K562 (cell line): ENCODE results near the gene MMS19. TPM values are rescaled to one million over a fixed set of nuclear protein-coding genes. Genes with fewer than 3 reads are reported as not detected.

Experiments
- ATF1 ChIP-seq, 2 experiments: fragments of 450-650 bp in 1 of 2; IDR thresholded peaks; 2 replicates each; pipeline ENCODE4 v1.6.1; 2016; ENCODE audit warnings: missing compliant biosample characterization in 1 of 2, missing genetic modification characterization in 1 of 2
- BHLHE40 ChIP-seq: IDR thresholded peaks from 2 replicates; pipeline ENCODE4 v1.6.1; 2011; ENCODE audit warnings: low read length, improper control_type of control experiment
- CGGBP1 ChIP-seq: fragments of 250-450 bp; sonication (Bioruptor Pico); IDR thresholded peaks from 2 replicates; pipeline ENCODE4 v1.9.0; 2021; ENCODE audit warnings: mild to moderate bottlenecking
- KLF16 ChIP-seq: IDR thresholded peaks from 2 replicates; pipeline ENCODE4 v1.6.1; 2016; ENCODE audit warnings: antibody characterized with exemption
- MAFK ChIP-seq: IDR thresholded peaks from 2 replicates; pipeline ENCODE4 v1.6.1; 2011; ENCODE audit warnings: low read length, improper control_type of control experiment
- MGA ChIP-seq: fragments of 450-650 bp; IDR thresholded peaks from 2 replicates; pipeline ENCODE4 v1.6.1; 2016; ENCODE audit warnings: mild to moderate bottlenecking, moderate library complexity
- NR2C1 ChIP-seq, 2 experiments: fragments of 450-650 bp; IDR thresholded peaks; 2 replicates each; pipeline ENCODE4 v1.6.1; 2017; ENCODE audit warnings: mild to moderate bottlenecking in 2 of 2, antibody characterized with exemption in 1 of 2, inconsistent platforms in 1 of 2, missing compliant biosample characterization in 1 of 2, missing genetic modification characterization in 1 of 2
- POLR2A ChIP-seq: fragments of 450-650 bp; conservative IDR thresholded peaks from 2 replicates; pipeline ENCODE4 v1.6.1; 2016
- SIX5 ChIP-seq, 2 experiments: IDR thresholded peaks; 2 replicates each; pipeline ENCODE4 v1.6.1; 2011; ENCODE audit warnings: low read length in 2 of 2, borderline replicate concordance in 1 of 2, low read depth in 1 of 2, mild to moderate bottlenecking in 1 of 2, moderate library complexity in 1 of 2; ENCODE audit not compliant: insufficient read depth in 1 of 2
- STAT5A ChIP-seq: IDR thresholded peaks from 2 replicates; pipeline ENCODE4 v1.6.1; 2012; ENCODE audit warnings: low read length, inconsistent platforms, borderline replicate concordance
- TFAP4 ChIP-seq: sonication (generic); formaldehyde crosslinking; IDR thresholded peaks from 2 replicates; pipeline ENCODE4 v1.8.0; 2022; ENCODE audit warnings: missing genetic modification reagents, mild to moderate bottlenecking, moderate library complexity, borderline replicate concordance
- ZFX ChIP-seq: sonication (generic); formaldehyde crosslinking; IDR thresholded peaks from 2 replicates; pipeline ENCODE4 v1.8.0; 2022; ENCODE audit warnings: mild to moderate bottlenecking, missing genetic modification reagents, moderate library complexity
- ZNF766 ChIP-seq: fragments of 200-800 bp; sonication (Bioruptor generic); conservative IDR thresholded peaks from 2 replicates; pipeline ENCODE4 v1.6.1; 2016; ENCODE audit warnings: missing genetic modification characterization, missing compliant biosample characterization
- polyA plus RNA-seq, 8 experiments: library from polyadenylated mRNA; depleted of rRNA in 4 of 8; stranded (reverse) in 5 of 8; unstranded in 3 of 8; fragments of >200 nt; fragmentation: Nextera tagmentation in 2 of 8; fragmentation: Illumina TruSeq in 1 of 8; extraction: Ambion mirVana in 2 of 8; extraction: Trizol in 1 of 8; gene quantifications; 2 replicates each; pipeline versions ENCODE4 v1.2.1 to v1.2.3, GENCODE V29; 2011 to 2014; ENCODE audit warnings: inconsistent platforms in 1 of 8, missing spikeins in 1 of 8
- total RNA-seq, 7 experiments: library from RNA; depleted of rRNA in 6 of 7; stranded (reverse); fragments of >200 nt in 6 of 7; fragmentation: Illumina TruSeq in 2 of 7; extraction: Trizol in 2 of 7; gene quantifications; 2 replicates each; pipeline versions ENCODE4 v1.2.1 to v1.2.3, GENCODE V29; 2011 to 2021; ENCODE audit warnings: low replicate concordance in 1 of 7

MMS19 gene
- total and polyA plus RNA-seq, 9 of the 15 experiments (the other 6 are each of a cell fraction or from before 2014, with no cell fraction given): 40.1 to 110 (median 62.9) TPM

GRCh38 chr10:97445722-97446639 lies 52.2 kb downstream of the MMS19 start, which contains the start of the genes EXOSC1 and ZDHHC16 (continued):
- TF ChIP-seq MGA (no peak), TFAP4 (CRISPR knock-in tag) (peak; percentile 15; the same call in 1 of the 2 replicates), MAFK (no peak), SIX5 (IDR thresholded peaks at IDR 0.05; ENCODE audit: borderline replicate concordance in 1 of 2, insufficient read depth in 1 of 2, low read depth in 1 of 2, low read length in 2 of 2) (peak; percentile 66 to 70), BHLHE40 (0 out of 2 replicates have a peak, but pooled peaks have one; percentile 17), KLF16 (no peak), ATF1 (CRISPR knock-in tag; IDR thresholded peaks at IDR 0.05) (no peak), ATF1 (tag; IDR thresholded peaks at IDR 0.05) (peak; percentile 51), CGGBP1 (CRISPR knock-in tag) (no peak), ZNF766 (no peak), POLR2A (peak; percentile 77), ZFX (CRISPR knock-in tag) (peak; percentile 36; the same call in 1 of the 2 replicates), STAT5A (no peak), NR2C1 (IDR thresholded peaks at IDR 0.05) (peak; percentile 57; the same call in 1 of the 2 replicates), NR2C1 (tag; IDR thresholded peaks at IDR 0.05) (0 out of 2 replicates have a peak, but pooled peaks have one; percentile 34)
